Brain microvascular endothelial cell (primary cell): ENCODE measurements around the gene EIF3M.
"Not testable (repeated sequence)": the region's sequence is repeated elsewhere in the genome, so short reads cannot be mapped to it uniquely, and the experiment has no call there.

Experiments
- DNase-seq: peaks from one replicate; pipeline ENCODE4 v3.0.0-alpha.2; 2020
- H3K27ac ChIP-seq: fragments of 250-450 bp; sonication (Bioruptor Pico); 2 replicates; pipeline ENCODE4 v1.5.1; 2020; ENCODE audit warnings: mild to moderate bottlenecking, moderate library complexity
- H3K27me3 ChIP-seq: fragments of 250-450 bp; sonication (Bioruptor Pico); replicated peaks from 2 replicates; pipeline ENCODE4 v1.5.1; 2020; ENCODE audit warnings: mild to moderate bottlenecking
- H3K36me3 ChIP-seq: fragments of 250-450 bp; sonication (Bioruptor Pico); replicated peaks from 2 replicates; pipeline ENCODE4 v1.5.1; 2020; ENCODE audit warnings: mild to moderate bottlenecking
- H3K4me3 ChIP-seq: 2 replicates; pipeline ENCODE4 v1.5.1; 2011; ENCODE audit warnings: low read depth, mild to moderate bottlenecking, control low read depth, low read length, moderate library complexity
- in situ Hi-C: cut with HindIII; loops from 2 replicates; pipeline ENCODE4 v1.10.0; 2017; ENCODE audit warnings: low sequenced_read_pairs, low pct_ligation_motif_present
- TF ChIP-seq, protein P1 (sequence below): IDR thresholded peaks from 2 replicates; pipeline ENCODE4 v1.5.1; 2011; ENCODE audit warnings: low read depth, mild to moderate bottlenecking, moderate library complexity, low read length, control low read depth, inconsistent platforms; ENCODE audit errors: missing control alignments

Gene EIF3M

GRCh38 chr11:32597921-32598320, 14.3 kb downstream of the EIF3M start:
- H3K36me3 ChIP-seq: peaks cover 33% of the 10 kb centered on the region

DNA sequence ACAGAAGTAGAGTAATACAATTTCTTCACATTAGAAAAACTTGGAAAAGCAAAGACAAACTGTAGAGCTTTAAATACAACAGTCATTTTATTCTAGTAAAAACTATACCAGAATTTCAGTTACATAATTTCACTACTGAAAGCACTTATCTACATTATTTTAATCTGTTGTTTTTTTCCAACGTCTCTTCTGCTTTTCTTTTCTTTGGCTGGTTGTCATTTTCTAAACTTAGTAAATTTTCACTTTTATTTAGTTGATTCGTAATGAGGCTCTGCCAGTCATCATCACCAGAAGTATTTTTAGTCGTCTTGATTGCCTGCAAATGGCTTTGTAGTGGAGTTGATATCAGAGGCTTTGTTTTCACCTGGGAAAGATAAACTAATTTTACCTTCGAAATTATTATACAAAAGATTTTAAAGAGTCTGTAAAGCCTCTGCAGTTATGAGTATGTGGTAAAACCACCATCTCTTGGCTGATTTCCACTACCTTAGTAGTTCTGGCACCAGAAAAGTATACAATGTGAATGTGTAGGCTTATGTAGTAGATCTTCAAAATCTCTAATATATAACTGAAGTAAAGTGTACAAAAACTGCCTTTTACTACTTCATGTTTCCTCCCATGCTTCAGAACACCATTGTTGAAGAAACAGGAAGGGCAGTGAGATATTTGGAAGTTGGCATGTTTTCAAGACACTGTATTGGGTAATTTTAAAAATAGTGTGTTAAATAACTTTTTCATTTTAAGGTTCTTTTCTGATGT, 19.2 kb downstream of the EIF3M start:
- in situ Hi-C loops: no loop called here
- Histone ChIP-seq H3K36me3 (peaks cover 25% of the 10 kb centered on the region), H3K27ac (no peak overlapping the region), H3K27me3 (no peaks in the 10 kb centered on the region), H3K4me3 (no peak overlapping the region)
- DNase-seq: no peak
- TF ChIP-seq, protein P1, sequence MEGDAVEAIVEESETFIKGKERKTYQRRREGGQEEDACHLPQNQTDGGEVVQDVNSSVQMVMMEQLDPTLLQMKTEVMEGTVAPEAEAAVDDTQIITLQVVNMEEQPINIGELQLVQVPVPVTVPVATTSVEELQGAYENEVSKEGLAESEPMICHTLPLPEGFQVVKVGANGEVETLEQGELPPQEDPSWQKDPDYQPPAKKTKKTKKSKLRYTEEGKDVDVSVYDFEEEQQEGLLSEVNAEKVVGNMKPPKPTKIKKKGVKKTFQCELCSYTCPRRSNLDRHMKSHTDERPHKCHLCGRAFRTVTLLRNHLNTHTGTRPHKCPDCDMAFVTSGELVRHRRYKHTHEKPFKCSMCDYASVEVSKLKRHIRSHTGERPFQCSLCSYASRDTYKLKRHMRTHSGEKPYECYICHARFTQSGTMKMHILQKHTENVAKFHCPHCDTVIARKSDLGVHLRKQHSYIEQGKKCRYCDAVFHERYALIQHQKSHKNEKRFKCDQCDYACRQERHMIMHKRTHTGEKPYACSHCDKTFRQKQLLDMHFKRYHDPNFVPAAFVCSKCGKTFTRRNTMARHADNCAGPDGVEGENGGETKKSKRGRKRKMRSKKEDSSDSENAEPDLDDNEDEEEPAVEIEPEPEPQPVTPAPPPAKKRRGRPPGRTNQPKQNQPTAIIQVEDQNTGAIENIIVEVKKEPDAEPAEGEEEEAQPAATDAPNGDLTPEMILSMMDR: no peak

More at GRCh38 chr11:32597921-32598320, 14.3 kb downstream of the EIF3M start:
- in situ Hi-C loops: no loop called here
- TF ChIP-seq, protein P1: no peak
- Histone ChIP-seq H3K27me3 (no peaks in the 10 kb centered on the region), H3K4me3 (no peak overlapping the region), H3K27ac (no peak overlapping the region)
- DNase-seq: no peak

GRCh38 chr11:32606220-32606619, 22.6 kb downstream of the EIF3M start:
- peaks cover 16% of the 10 kb centered on the region for H3K36me3 ChIP-seq
- no peak overlapping the region for H3K27ac ChIP-seq
- H3K4me3 ChIP-seq: no peak overlapping the region
- TF ChIP-seq, protein P1: no peak
- H3K27me3 ChIP-seq: no peaks in the 10 kb centered on the region
- no peak for DNase-seq
- in situ Hi-C loops: no loop called here

- H3K27me3 ChIP-seq, in situ Hi-C loops, H3K4me3 ChIP-seq, H3K27ac ChIP-seq, DNase-seq: not testable (repeated sequence)
- peaks cover 13% of the 10 kb centered on the region for H3K36me3 ChIP-seq
Measured at GRCh38 chr11:32608826-32609225, 25.2 kb downstream of the EIF3M start.

GRCh38 chr11:32610797-32611352, 27.2 kb downstream of the EIF3M start:
- H3K27ac ChIP-seq: no peak overlapping the region
- H3K27me3 ChIP-seq: no peaks in the 10 kb centered on the region
- H3K36me3 ChIP-seq: peaks cover 2% of the 10 kb centered on the region
- no peak for DNase-seq
- in situ Hi-C loops: no loop called here
- TF ChIP-seq, protein P1: no peak
- no peak overlapping the region for H3K4me3 ChIP-seq

DNA sequence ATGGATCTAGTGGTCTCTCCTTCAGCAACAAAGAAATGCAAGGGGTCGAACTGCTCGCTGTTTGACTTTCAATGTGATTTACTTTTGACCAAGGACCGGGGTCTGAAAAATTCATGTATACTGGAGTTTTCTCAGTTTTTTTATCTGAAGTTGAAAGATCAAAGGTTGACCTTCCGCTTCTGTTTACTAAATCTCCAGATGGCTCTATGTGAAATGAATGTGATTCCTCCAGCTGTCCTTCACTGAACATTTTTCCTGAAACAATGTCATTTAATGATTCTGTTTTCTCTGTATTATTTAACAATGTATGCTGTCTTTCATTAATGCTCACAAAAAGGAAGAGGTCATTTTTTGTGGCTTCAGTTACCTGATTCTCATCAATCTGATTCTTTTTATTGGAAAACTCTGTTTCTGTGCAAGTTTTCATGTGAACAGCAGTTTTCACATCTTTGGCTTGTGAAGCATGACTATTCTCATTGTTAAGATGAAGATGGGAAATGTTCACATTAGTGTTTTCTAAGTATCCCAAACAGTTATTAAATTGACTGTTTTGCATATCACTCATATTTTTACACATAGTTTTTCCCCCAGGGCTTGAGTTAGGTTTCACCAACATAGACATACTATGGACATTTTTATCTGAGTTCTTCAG, 30.0 kb downstream of the EIF3M start:
- no peak overlapping the region for H3K27ac ChIP-seq
- TF ChIP-seq, protein P1: no peak
- no peaks in the 10 kb centered on the region for H3K27me3 ChIP-seq
- in situ Hi-C loops: no loop called here
- H3K4me3 ChIP-seq: no peak overlapping the region
- no peak for DNase-seq
- no peaks in the 10 kb centered on the region for H3K36me3 ChIP-seq
